B cell (primary cell): ENCODE results near the gene NEAT1. TPM values are rescaled to one million over a fixed set of nuclear protein-coding genes. Genes with fewer than 3 reads are reported as not detected.

Source experiments
- ATAC-seq: fragments of 200-7000 bp; cut with Tn5 transposase; one replicate; pipeline ENCODE4 v1.10.0; 2021; ENCODE audit warnings: low read depth, mild to moderate bottlenecking, moderate number of reproducible peaks, moderate library complexity
- CTCF ChIA-PET: fragments of 350-600 bp; sonication (Branson Sonifier 250); formaldehyde crosslinking; loops from one replicate; lab custom pipeline; 2021; ENCODE audit warnings: antibody characterized with exemption, inconsistent platforms; lab: Charles Lee
- POLR2A ChIA-PET: fragments of 350-600 bp; sonication (Branson Sonifier 250); formaldehyde crosslinking; loops from one replicate; lab custom pipeline; 2021; ENCODE audit warnings: antibody characterized with exemption; lab: Charles Lee
- DNase-seq: peaks from one replicate; pipeline ENCODE4 v3.0.0; 2013
- H2AFZ ChIP-seq: 2 replicates; pipeline ENCODE4 v1.6.1; 2012; ENCODE audit warnings: mild to moderate bottlenecking, low read depth, low read length; ENCODE audit not compliant: insufficient read depth, poor library complexity, severe bottlenecking
- H3K27ac ChIP-seq, 2 donors: 1 replicate in 1 of 2; 2 replicates in 1 of 2; pipeline ENCODE4 v1.5.1; 2012 to 2013; ENCODE audit warnings: low read length in 2 of 2, mild to moderate bottlenecking in 2 of 2, moderate library complexity in 1 of 2
- H3K27me3 ChIP-seq, 4 experiments: fragments of 200-600 bp in 1 of 4; sonication (generic) in 1 of 4; replicated peaks in 1 of 4; 1 replicate in 2 of 4; 2 replicates in 2 of 4; pipeline versions ENCODE4 v1.6.1 to v1.7.0; 2013 to 2016; ENCODE audit warnings: low read length in 3 of 4, mild to moderate bottlenecking in 2 of 4, mixed read lengths in 1 of 4, moderate library complexity in 1 of 4; ENCODE audit not compliant: insufficient read depth in 4 of 4, control insufficient read depth in 3 of 4; ENCODE audit errors: control extremely low read depth in 1 of 4
- H3K36me3 ChIP-seq, 2 experiments: replicated peaks in 1 of 2; 1 replicate in 1 of 2; 2 replicates in 1 of 2; pipeline versions ENCODE4 v1.6.1 to v1.7.1; 2013; ENCODE audit warnings: low read length in 1 of 2; ENCODE audit not compliant: insufficient read depth in 2 of 2, control insufficient read depth in 1 of 2; ENCODE audit errors: control extremely low read depth in 1 of 2, extremely low read depth in 1 of 2
- H3K4me1 ChIP-seq, 2 donors: fragments of 200-600 bp in 1 of 2; sonication (generic) in 1 of 2; 1 replicate in 1 of 2; 2 replicates in 1 of 2; pipeline versions ENCODE4 v1.5.1 to v1.6.1; 2013 to 2017; ENCODE audit warnings: low read length in 2 of 2; ENCODE audit not compliant: control insufficient read depth in 2 of 2, insufficient read depth in 2 of 2
- H3K4me2 ChIP-seq: replicated peaks from 2 replicates; pipeline ENCODE3; 2012; ENCODE audit warnings: mild to moderate bottlenecking, low read depth, low read length; ENCODE audit not compliant: poor library complexity, severe bottlenecking
- H3K4me3 ChIP-seq, 5 experiments: fragments of 200-600 bp in 1 of 5; sonication (generic) in 1 of 5; 1 replicate in 3 of 5; 2 replicates in 2 of 5; pipeline versions ENCODE4 v1.5.1 to v1.7.0; 2011 to 2016; ENCODE audit warnings: low read length in 4 of 5, mild to moderate bottlenecking in 4 of 5, low read depth in 2 of 5, control low read depth in 1 of 5, moderate library complexity in 1 of 5; ENCODE audit not compliant: insufficient read depth in 1 of 5; ENCODE audit errors: control extremely low read depth in 1 of 5, extremely low read depth in 1 of 5
- H3K79me2 ChIP-seq: fragments of 200-600 bp; sonication (generic); one replicate; pipeline ENCODE4 v1.6.0; 2016; ENCODE audit warnings: low read length; ENCODE audit not compliant: control insufficient read depth, insufficient read depth
- H3K9ac ChIP-seq: fragments of 200-600 bp; sonication (generic); 2 replicates; pipeline ENCODE4 v1.6.1; 2017; ENCODE audit warnings: mild to moderate bottlenecking, low read length, moderate library complexity
- H3K9me3 ChIP-seq, 3 donors: one replicate each; pipeline versions ENCODE4 v1.6.1 to v1.7.1; 2013; ENCODE audit warnings: low read length in 2 of 3; ENCODE audit not compliant: control insufficient read depth in 2 of 3, insufficient read depth in 1 of 3; ENCODE audit errors: control extremely low read depth in 1 of 3
- H4K20me1 ChIP-seq: 2 replicates; pipeline ENCODE4 v1.6.0; 2012; ENCODE audit warnings: mild to moderate bottlenecking, low read length; ENCODE audit not compliant: insufficient read depth, control insufficient read depth, poor library complexity, severe bottlenecking
- H3K27ac Mint-ChIP-seq: one replicate; pipeline ENCODE4 v1.8.0; 2021; ENCODE audit warnings: mixed read lengths
- H3K27me3 Mint-ChIP-seq: one replicate; pipeline ENCODE4 v1.8.0; 2021; ENCODE audit warnings: mixed read lengths
- H3K4me1 Mint-ChIP-seq: one replicate; pipeline ENCODE4 v1.8.0; 2021; ENCODE audit warnings: mixed read lengths
- H3K4me3 Mint-ChIP-seq: one replicate; pipeline ENCODE4 v1.8.0; 2021; ENCODE audit warnings: mixed read lengths
- H3K9me3 Mint-ChIP-seq: one replicate; pipeline ENCODE4 v1.8.0; 2022; ENCODE audit warnings: mixed read lengths; ENCODE audit not compliant: insufficient read depth
- CTCF ChIP-seq: fragments of 200-600 bp; IDR thresholded peaks from one replicate; pipeline ENCODE4 v1.8.0; 2022; ENCODE audit warnings: antibody characterized with exemption, mild to moderate bottlenecking
- EZH2 ChIP-seq: IDR thresholded peaks from 2 replicates; pipeline ENCODE4 v1.6.1; 2012; ENCODE audit warnings: borderline replicate concordance, low read depth, mild to moderate bottlenecking, moderate library complexity, low read length; ENCODE audit not compliant: insufficient read depth, poor library complexity, severe bottlenecking
- WGBS: methylation state at CpG from one replicate; pipeline ENCODE4 v1.1.5; 2013; ENCODE audit warnings: missing lambda C conversion rate; ENCODE audit not compliant: insufficient coverage; 5-methylcytosine and 5-hydroxymethylcytosine counted together
- intact Hi-C: fragments of 100-400 bp; cut with micrococcal nuclease; formaldehyde crosslinking; loops from one replicate; pipeline ENCODE4 v1.10.0; 2022
- polyA plus RNA-seq: library from polyadenylated mRNA; depleted of rRNA; stranded (reverse); fragments of >200 nt; gene quantifications from 2 replicates; pipeline ENCODE4 v1.2.3, GENCODE V29; 2012
- total RNA-seq, 2 donors: library from RNA; stranded (reverse); fragments of 120-200 nt in 1 of 2; gene quantifications; 1 replicate in 1 of 2; 2 replicates in 1 of 2; pipeline versions ENCODE4 v1.2.3 to v1.2.4, GENCODE V29; 2013 to 2022

The NEAT1 gene
- total and polyA plus RNA-seq, 2 donors (not counting 1 experiment from before 2014, with no cell fraction given): 66.7 to 1,642 TPM

GRCh38 chr11:65377777-65378176 lies 44.8 kb upstream of the NEAT1 start:
- peaks cover 35% of the 10 kb centered on the region for H3K4me1 Mint-ChIP-seq
- Histone ChIP-seq H3K4me2 (peak overlapping the region; percentile 42), H3K9me3 (no peaks in the 10 kb centered on the region), H3K9ac (no peak overlapping the region), H2AFZ (peak overlapping the region; percentile 10), H3K36me3 (peaks cover 2 to 15% of the 10 kb centered on the region in 2 experiments), H4K20me1 (no peaks in the 10 kb centered on the region), H3K79me2 (peaks cover 47% of the 10 kb centered on the region), H3K27me3 (no peaks in the 10 kb centered on the region), H3K4me3 (no peak overlapping the region), H3K4me1 (peaks cover 25 to 49% of the 10 kb centered on the region in 2 donors), H3K27ac (peak overlapping the region; percentile 38 to 51)
- H3K4me3 Mint-ChIP-seq: peak overlapping the region; percentile 37
- H3K27ac Mint-ChIP-seq: peak overlapping the region; percentile 83
- ChIA-PET POLR2A (interaction anchor here (0.6 to 7.2 kb wide), 9 partner anchors 13 to 171 kb away, joined by 3 to 107 read pairs (median 7); partner anchors contain the start of genes MALAT1 and NEAT1), CTCF (interaction anchor here (0.9 to 12.5 kb wide), 16 partner anchors 10 to 216 kb away, joined by 3 to 252 read pairs (median 5); partner anchors contain the start of genes FRMD8 and MALAT1)
- no peaks in the 10 kb centered on the region for H3K27me3 Mint-ChIP-seq
- ATAC-seq (no peak), DNase-seq (no peak)
- peak; percentile 22 for TF ChIP-seq CTCF
- TF ChIP-seq EZH2: no peak
- intact Hi-C loops: no loop called here
- H3K9me3 Mint-ChIP-seq: no peaks in the 10 kb centered on the region
- 85% methylated on average over 8 of the region's 8 CpGs for WGBS

DNA sequence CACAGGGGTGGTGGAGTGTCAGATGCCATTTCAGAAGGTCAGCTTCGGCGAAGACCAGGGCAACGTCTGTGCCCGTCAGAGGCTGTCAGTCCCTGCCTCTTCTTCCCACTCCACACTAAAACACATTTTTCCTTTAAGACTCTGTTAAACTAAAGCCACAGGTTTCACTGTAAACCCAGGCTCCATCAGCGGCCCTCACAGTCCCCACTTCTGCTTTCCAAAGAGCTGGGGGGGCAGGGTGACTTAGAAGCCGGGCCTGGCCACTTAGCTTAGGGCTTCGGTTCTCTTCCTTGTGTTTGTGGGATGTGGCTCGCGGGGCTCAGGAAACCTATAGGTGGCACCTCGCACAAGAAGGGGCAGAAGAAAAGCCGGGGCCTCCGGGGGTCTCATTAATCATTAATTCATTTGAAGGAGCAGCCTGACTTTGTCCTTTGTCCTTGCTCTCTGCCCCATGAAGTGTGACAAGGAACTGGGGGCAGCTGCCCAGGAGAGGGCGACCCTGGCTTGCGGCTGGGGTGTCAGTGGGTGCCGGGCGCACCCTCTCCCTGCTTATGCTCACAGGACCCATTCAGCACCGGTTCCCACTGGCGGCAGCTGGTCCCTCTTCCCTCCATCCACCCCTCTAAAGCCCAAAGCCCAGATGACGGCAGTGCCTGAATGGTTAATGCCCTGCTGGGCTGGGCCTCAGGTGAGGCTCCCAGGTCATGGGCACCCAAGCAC lies 44.2 kb upstream of the NEAT1 start:
- Histone ChIP-seq H3K4me3 (no peak overlapping the region), H3K79me2 (peaks cover 49% of the 10 kb centered on the region), H3K4me1 (peaks cover 30 to 55% of the 10 kb centered on the region in 2 donors), H3K9ac (no peak overlapping the region), H2AFZ (peak overlapping the region; percentile 10), H3K27me3 (no peaks in the 10 kb centered on the region), H3K36me3 (peaks cover 2 to 15% of the 10 kb centered on the region in 2 experiments), H4K20me1 (no peaks in the 10 kb centered on the region), H3K4me2 (peak overlapping the region; percentile 45), H3K9me3 (no peaks in the 10 kb centered on the region), H3K27ac (peak overlapping the region; percentile 38 to 51)
- ChIA-PET POLR2A (interaction anchor here (0.6 to 7.2 kb wide), 14 partner anchors 12 to 171 kb away, joined by 3 to 107 read pairs (median 7); partner anchors contain the start of genes MALAT1 and NEAT1), CTCF (interaction anchor here (0.8 to 12.5 kb wide), 19 partner anchors 8 to 215 kb away, joined by 3 to 252 read pairs (median 4); partner anchors contain the start of genes FRMD8 and MALAT1)
- peak; percentile 14 for ATAC-seq
- DNase-seq: peak; percentile 80
- Mint-ChIP-seq H3K4me1 (peaks cover 41% of the 10 kb centered on the region), H3K9me3 (no peaks in the 10 kb centered on the region), H3K4me3 (peak overlapping the region; percentile 2), H3K27ac (peak overlapping the region; percentile 83), H3K27me3 (no peaks in the 10 kb centered on the region)
- 29% methylated on average over 15 of the region's 19 CpGs for WGBS
- TF ChIP-seq CTCF: no peak
- no peak for TF ChIP-seq EZH2
- intact Hi-C loops: no loop called here
